Astrocyte of the hippocampus (primary cell): ENCODE measurements around the gene PAFAH1B2.
A peak's percentile ranks its signal among the peaks of the same experiment; 100 is the strongest.

ENCODE experiments used
- DNase-seq: peaks from one replicate; pipeline ENCODE4 v3.0.0; 2011; ENCODE audit warnings: low read depth, low spot score

PAFAH1B2 gene

DNA sequence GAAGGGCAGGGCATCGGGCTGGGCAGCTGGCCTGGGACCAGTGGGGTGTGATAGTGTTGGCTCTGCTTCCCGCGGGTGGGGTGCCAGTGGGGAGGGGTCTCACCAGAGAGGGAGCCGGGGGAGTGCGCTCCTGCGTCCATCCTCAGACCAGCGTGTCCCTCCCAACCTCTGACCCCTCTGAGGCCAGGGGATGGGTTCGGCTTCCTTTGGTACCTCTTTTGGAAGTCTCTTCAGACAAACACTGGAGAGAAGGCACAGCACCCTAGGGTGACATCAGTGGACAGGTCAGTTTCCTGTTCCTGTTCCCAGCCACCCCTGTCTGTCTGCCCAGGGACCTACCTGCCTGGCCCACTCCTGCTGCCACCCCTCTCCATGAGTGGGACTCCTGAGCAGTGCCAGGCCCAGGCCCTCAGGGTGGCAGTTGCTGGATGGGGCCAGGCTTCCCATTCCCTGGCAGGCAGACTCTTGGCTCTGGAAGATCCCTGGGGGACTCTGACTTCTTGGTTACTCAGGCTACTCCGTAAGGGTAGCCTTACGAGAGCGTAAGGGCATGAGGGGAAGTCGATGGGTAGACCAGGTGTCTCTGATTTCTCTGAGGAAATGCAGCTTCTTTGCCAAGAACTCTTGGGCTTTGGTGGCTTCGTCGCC lies 57.7 kb downstream of the PAFAH1B2 start:
- DNase-seq = peak; percentile 35

DNA sequence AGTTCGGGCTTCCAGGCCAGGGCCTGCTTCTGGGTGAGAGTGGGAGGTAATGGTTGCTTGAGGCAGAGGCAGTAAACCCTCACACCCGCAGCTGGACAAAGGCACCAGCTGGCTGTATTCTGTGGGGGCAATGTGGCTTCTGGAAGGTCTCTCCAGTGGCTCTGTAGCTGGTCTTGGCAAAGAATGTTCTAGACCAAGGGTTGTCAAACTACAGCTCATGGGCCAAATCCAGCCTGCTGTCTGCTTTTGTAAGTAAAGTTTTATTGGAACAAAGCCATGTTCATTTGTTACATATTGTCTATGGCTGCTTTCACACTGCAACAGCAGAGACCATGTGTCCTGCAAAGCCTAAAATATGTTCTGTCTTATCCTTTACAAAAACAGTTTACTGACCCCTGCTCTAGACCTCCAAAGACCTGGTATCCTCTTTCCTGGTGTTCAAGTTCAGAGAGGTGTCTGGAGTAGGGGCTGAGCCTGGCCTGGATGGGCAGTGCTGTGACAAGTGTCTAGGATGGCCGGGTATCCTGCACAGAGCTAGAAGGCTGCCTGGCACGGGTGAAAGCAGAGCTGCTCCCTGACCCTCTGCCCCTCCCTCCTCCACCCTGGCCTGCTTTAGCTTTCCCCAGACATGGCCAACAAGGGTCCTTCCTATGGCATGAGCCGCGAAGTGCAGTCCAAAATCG lies 58.4 kb downstream of the PAFAH1B2 start:
- DNase-seq = peak; percentile 34

DNA sequence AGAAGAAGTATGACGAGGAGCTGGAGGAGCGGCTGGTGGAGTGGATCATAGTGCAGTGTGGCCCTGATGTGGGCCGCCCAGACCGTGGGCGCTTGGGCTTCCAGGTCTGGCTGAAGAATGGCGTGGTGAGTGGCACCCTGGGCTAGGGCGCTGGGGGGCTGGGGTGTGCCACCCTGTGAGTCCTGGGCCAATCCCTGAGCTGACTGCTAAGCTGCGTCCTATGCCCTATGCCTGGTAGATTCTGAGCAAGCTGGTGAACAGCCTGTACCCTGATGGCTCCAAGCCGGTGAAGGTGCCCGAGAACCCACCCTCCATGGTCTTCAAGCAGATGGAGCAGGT lies 59.0 kb downstream of the PAFAH1B2 start:
- peak; percentile 23 for DNase-seq

DNA sequence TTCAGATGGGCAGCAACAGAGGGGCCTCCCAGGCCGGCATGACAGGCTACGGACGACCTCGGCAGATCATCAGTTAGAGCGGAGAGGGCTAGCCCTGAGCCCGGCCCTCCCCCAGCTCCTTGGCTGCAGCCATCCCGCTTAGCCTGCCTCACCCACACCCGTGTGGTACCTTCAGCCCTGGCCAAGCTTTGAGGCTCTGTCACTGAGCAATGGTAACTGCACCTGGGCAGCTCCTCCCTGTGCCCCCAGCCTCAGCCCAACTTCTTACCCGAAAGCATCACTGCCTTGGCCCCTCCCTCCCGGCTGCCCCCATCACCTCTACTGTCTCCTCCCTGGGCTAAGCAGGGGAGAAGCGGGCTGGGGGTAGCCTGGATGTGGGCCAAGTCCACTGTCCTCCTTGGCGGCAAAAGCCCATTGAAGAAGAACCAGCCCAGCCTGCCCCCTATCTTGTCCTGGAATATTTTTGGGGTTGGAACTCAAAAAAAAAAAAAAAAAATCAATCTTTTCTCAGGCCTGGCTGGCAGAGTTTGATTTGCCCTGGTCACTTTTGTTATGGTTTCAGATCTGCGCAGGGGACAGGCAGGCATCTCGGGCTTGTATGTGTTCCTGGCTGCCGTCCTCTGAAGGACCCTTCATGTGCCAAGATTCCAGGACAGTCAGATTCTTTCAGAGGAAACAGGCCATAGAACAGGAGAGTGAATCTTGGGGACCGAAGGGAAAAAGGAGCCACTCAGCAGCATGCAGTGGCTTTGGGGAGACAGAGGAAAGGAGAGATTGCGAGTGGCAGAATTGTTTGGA lies 60.4 kb downstream of the PAFAH1B2 start:
- DNase-seq = no peak

DNA sequence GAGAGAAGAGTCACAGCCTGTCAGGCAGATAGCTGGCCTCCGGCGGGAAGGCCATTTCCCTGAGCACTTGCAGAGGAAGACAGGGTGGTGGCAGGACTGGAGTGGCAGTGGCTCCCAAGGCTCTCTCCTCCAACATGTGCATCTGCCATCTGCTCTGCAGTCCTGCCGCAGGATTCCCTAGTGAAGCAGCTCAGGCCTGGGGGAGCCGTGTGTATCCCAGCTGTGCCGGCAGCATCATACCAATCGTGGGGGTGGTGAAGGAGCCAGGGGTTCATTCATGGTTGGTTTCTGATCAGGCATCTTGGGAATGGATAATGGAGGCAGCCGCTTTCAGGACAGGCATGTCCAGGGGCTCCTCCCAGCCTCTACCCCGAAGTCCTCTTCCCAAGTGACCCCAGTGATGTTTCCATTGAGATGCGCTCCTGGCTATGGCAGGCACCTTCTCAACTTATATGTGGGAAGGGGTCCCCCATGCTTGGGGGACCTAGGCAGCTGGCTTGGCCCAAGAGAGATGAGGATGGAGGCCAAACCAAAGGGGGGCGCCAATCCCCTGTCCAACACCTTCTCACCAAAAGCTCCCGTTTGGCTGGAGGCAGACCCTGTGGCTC lies 61.2 kb downstream of the PAFAH1B2 start:
- peak; percentile 25 for DNase-seq

DNA sequence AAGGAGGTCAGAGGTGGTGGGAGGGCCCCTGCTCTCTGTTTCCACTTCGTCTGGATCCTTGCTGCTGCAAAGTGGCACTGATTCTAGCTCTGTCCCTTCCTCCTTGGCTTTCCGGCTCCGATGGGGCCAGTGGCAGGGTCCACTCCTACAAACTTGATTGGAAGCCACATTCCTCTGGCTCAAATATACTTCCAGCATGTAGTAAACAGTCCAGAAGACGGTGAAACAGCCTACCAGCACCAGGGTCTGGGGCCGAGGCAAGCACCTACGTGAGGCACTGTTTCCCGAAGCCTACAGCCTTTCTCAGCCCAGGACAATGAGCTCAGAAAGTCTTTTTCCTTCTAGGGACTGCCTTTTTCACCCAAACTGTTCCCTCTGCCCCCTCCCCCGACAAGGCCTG lies 62.0 kb downstream of the PAFAH1B2 start:
- peak; percentile 30 for DNase-seq

DNA sequence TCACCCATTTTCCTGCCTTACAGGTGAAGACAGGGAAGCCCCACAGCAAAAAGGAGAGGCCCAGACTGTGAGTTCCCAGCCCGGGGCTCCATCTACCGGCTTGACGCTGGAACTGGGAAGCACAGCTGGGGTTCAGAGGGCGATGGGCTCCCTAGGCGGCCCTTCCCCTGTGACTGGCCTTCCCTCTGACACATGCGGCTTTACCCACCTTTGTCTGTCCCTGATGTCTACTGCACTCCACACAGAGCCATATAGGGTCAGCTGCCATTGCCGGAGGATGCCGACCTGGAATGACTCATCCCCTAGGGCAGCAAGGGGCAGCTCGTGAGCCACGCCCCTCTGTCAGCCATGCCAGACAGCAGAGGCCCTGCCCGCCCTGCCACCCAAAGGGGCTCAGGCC lies 62.8 kb downstream of the PAFAH1B2 start:
- peak; percentile 31 for DNase-seq

DNA sequence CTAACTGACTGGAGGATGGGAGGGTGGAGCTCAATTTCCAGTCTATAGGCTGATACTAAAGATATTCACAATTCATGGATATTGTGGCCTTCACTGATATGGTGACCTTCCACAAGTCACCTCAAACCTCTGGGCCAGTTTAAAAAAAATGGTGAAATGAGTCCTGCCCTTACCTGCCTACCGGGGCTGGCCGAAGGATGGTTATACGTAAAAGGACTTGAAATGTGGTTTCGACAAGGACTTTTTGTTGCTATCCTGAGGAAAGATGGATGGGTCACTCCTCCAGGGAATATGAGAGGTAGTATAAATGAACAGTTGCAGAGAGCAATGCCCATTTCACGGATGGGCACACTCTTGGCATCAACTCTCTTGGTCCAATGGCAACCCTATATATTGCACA lies 63.4 kb downstream of the PAFAH1B2 start:
- DNase-seq = peak; percentile 16

DNA sequence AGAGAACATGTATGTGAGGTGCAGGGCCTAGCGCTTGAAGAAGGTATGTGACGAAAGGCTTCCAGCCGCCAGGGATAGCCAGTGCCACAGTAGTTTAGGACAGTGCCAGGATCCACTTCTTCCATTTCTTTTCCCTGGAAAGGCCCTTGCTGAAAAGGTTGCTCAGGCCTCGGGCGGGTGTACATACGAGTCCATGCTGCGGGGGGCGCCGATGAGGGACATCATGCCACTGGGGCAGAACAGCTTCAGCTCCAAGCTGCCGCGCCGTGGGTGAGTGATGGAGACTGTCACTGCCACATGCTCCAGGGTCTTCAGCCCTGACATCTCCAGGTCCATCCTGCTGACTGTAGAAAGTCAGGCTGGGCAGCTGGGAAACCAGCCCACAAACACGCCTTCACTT lies 64.6 kb downstream of the PAFAH1B2 start:
- DNase-seq = peak; percentile 76

DNA sequence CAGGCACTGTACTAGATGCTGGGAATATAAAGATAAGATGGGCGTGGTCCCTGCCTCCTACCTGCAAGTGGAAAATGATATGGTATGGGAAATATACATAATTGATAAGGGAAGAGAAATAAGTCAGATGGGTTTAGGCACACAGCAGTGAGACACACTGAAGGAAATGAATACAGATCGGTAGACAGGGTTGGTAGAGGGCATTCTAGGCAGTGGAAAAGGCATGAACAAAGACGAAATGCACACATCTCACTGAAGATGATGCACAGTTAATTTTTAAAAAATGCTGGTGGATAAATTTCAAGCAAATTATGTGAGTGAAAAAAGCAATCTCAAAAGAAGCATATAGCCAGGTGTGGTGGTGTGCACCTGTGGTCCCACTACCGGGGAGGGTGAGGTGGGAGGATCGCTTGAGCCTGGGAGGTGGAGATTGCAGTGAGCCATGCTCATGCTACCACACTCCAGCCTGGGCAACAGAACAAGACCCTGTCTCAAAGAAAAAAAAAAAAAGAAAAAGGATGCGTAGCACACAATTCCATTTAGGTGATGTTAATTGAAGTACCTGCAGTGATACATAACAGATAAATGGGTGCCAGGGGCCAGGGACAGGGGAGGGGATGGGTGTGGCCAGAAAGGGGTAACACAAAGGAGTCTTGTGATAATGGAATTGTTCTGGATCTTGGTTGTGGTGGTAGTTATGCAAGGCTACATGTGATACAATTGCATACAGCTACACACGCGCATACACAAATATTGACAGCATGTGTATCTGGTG lies 65.5 kb downstream of the PAFAH1B2 start:
- peak; percentile 77 for DNase-seq

DNA sequence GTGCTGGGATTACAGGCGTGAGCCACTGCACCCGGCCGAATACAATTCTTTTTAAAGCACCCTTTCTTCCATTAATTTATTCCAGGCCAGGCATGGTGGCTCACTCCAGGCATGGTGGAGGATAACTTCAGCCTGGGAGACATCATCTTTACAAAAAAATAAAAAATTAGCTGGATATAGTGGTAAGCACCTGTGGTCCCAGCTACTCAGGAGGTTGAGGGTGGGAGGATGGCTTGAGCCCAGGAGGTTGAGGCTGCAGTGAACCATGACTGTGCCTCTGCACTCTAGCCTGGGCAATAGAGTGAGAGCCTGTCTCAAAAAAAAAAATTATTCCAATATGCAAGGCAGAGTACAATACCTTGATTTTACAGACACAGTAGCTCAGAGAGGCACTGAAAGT lies 66.5 kb downstream of the PAFAH1B2 start:
- peak; percentile 36 for DNase-seq

DNA sequence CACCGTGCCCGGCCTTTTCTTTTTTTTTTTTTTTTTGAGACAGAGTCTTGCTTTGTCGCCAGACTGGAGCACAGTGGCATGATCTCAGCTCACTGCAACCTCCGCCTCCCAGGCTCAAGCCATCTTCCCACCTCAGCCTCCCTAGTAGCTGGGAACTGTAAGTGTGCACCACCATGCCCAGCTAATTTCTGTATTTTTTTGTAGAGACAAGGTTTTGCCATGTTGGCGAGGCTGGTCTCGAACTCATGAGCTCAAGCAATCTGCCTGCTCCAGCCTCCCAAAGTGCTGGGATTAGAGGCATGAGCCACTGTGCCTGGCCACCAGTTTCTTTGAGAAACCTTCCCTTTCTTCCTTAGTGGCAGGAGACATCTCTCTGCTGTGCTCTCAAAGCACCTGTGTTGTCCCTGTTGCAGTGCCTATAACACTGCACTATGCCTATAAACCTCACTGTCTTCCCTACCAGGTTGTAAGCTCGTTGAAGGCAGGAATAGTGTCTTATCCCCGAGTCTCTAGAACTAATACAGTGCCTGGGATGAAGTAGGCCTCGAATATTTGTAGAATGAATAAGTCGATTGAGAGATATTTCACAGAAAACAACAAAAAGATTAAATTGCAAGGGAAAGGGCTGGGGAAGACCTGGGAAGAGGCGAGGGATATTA lies 68.7 kb downstream of the PAFAH1B2 start:
- DNase-seq = no peak

DNA sequence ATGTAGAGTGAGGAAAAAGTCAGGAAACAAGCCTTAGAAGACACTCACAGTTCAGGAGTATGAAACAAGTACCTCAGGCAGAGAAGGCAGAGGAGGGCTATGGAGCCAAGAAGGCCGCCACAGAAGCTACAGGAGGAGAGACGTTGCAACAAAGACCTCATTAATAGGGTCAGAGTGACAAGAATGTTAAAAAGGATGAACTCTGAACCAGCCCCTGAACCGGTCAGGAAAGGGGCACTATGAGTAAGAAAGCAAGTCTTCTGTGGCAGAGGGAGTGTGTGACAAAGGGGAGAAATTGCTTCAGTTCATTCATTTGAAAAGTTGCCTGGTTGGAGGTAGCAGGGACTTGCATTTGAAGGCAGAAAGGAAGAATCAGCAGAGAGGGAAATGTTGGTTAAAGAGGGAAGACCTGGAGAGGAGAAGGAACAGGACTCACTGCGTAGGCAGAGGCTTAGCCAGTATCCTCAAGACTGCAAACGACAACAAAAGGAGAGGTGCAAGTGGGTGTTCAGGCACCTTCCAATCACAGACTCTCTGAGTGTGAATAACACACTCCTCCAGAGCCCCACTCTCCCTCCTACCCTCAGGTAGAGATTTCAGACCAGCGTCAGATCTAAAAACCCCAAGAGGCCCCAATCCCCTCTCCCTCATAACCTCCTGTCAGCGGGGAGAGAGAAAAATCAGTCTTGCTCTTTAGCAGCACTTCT lies 70.5 kb downstream of the PAFAH1B2 start:
- DNase-seq = no peak

DNA sequence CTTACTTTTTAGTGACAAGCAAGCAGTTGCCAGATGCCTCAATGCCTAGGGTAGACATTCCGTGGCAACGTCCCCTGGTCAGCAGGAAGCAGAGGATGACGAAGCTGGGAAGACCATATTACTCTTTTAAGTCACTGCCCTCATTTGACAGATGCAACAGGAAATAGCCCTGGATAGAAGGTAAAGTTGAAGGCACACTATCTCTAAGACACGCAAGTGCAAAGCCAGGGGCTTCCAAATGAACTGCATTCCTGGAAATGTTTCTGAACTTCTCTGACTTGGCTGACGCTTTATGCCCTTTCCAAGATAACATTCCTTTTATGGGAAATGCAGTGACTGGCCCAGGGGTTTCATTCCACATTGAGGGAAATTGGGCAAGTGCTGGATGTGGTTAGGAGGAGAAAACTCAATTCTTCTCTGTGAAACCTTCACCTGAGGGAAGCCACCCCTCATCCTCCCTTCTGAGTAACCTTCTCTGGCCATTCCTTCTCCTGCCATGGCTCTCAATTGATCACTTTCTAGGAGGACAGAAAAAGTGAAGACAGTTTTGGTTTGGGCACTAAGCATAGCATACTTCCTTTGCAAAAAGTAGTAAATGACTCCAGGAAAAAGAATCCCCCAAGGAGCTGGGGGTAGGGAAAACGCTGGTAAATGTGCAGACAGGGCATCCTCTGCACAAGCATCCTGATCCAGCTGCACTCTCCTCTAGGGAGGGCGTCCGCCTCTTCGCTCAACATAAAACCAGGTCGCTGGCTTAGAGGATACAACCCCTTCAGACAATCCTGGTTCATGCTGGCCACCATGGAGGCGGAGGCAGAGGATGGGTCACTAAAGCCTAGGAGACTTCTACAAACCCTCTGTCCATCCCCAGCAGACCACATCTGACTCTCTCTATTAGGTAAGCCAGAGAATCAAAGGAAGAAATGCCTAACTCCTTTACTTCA lies 73.3 kb downstream of the PAFAH1B2 start:
- peak; percentile 74 for DNase-seq

DNA sequence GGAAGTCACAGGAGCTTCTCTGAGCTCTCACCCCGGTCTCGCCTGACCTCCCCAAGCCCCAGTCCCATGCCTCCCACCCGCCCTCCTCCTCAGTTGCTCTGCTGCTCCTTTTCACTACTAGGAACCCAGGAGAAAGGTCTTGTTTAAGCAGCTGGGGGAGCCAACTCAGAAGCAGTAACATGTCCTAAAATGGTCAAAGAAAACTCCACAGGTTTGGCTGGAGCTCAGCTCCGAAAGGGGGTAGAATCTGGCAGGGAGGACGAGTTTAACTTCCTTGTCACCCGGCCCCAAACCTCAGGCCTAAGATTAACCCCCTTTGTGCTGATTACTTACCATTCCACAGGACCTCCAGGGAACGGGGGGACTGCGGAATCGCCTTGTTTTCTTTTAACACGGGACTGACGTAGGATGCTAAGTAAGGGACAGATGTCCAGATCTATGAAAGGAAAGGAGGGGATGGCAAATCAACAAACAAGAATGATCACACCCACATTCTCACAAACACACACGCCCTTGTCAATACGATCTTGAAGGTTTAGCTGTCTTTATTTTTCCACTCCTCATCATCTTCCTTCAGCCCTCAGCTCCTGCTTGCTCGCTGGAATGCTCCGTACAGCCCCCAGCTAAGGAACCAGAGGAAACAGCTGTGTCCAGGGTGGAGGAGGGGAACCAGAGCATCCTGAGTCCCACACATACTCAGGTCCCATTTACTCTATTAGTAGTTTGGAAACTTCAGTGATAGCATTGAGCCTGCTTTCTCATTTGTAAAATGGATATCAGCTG lies 74.2 kb downstream of the PAFAH1B2 start:
- peak; percentile 58 for DNase-seq

DNA sequence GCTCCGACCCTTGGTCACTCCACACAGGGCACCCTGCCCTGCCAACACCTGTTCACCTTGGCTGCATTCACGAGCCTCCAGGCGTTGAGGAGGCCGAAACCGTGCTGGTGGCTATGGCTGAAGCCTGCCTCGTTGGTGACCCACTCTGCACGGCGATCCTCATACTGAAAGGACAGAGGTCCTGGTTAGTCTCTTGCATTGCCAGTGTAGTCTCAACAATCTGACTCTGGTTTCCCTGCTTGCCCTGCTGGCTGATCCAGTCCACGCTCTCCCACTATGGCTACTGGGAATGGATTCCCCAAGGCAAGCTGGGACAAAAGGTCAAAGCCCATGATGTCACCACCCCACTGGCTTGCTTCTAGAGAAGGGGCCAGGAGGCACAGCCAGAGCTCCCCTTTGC lies 74.9 kb downstream of the PAFAH1B2 start:
- DNase-seq = peak; percentile 0

DNA sequence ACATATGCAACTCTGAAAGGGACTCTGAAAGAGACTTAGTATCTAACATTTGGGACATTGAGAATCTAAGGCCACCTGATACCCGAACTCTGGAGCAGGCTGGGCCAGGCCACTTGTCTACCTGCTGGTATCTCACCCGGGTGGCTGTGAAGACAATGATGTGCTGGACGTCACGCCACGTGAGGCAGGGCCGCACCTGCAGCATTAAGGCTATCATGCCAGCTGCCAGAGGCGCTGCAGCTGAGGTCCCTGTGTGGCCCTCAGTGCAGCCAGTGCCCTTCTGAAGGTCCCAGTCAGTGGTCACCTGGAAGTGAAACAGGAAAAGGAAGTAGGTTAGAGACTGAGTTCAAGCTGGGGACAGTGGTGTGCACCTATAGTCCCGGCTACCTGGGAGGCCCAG lies 75.4 kb downstream of the PAFAH1B2 start:
- DNase-seq = no peak

DNA sequence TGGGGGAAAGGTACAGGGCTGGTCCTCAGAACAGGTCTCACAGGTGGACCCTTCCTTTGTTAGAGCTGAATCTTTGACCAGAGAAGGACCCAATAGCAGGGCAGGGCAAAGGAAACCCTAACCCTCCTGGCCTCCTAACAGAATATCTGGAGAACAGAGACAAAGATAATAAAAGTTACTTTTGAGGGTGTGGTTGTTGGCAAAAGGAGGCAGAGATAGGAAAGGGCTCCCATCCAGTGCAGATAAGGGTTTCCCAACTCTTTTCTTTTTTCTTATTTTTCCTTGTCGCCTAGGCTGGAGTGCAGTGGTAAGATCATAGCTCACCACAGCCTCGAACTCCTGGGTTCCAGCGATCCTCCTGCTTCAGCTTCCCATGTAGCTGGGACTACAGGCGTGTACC lies 75.9 kb downstream of the PAFAH1B2 start:
- no peak for DNase-seq

DNA sequence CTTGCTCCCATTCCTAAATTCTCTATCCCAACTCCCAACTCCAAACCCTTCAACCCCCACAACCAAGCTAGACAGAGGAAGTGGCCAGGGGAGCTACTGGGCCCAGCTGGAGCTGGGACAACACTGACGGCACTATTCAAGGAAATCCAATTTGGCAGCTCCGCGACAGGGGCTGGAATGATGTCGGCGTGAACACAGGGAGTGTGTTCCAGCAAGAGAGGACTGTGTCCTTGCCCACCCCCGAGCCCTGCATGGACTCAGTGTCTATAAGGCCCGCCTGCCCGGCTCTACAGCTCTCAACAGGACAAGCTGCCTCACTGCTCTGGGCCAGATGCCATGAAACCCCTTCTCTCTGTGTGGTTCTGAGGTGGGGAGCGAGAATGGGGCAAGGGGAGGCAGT lies 76.5 kb downstream of the PAFAH1B2 start:
- no peak for DNase-seq
